Keratinocyte (primary cell): ENCODE data around the gene PKNOX2.

Experiments used
- EZH2 ChIP-seq: IDR thresholded peaks from one replicate; pipeline ENCODE4 v1.6.1; 2012; ENCODE audit warnings: inconsistent platforms, mild to moderate bottlenecking, low read length, moderate library complexity
- TF ChIP-seq, protein P1 (sequence below), 3 experiments: IDR thresholded peaks in 1 of 3; conservative IDR thresholded peaks in 1 of 3; optimal IDR thresholded peaks in 1 of 3; 2 replicates in 2 of 3; 3 replicates in 1 of 3; pipeline versions ENCODE3 to v1.5.1; 2011; ENCODE audit warnings: low read length in 3 of 3, mild to moderate bottlenecking in 3 of 3, moderate library complexity in 2 of 3, control low read depth in 1 of 3, inconsistent platforms in 1 of 3; ENCODE audit not compliant: insufficient read depth in 2 of 3; ENCODE audit errors: extremely low read depth in 1 of 3

DNA sequence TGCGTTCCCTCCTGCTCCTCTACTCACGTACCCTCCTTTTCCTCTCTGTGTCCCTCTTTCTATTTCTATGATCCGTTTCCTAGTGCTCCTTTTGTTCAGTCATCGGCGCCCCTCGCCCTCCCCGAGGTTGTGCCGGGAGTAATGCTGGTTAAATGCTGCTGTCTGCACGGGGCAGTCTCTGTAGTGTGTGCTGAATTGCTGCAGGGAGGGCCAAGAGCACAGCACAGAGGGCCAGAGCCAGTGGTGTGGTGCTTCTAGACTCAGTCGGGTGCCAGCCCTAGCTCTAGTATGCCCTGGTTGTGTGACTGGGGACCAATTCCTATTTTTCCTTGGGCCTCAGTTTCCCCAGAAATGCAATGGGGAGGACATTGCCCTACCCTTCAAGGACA is 98.3 kb downstream of the PKNOX2 start:
- TF ChIP-seq, protein P1, sequence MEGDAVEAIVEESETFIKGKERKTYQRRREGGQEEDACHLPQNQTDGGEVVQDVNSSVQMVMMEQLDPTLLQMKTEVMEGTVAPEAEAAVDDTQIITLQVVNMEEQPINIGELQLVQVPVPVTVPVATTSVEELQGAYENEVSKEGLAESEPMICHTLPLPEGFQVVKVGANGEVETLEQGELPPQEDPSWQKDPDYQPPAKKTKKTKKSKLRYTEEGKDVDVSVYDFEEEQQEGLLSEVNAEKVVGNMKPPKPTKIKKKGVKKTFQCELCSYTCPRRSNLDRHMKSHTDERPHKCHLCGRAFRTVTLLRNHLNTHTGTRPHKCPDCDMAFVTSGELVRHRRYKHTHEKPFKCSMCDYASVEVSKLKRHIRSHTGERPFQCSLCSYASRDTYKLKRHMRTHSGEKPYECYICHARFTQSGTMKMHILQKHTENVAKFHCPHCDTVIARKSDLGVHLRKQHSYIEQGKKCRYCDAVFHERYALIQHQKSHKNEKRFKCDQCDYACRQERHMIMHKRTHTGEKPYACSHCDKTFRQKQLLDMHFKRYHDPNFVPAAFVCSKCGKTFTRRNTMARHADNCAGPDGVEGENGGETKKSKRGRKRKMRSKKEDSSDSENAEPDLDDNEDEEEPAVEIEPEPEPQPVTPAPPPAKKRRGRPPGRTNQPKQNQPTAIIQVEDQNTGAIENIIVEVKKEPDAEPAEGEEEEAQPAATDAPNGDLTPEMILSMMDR (optimal IDR thresholded peaks at IDR 0.05 in 1 of 3, IDR thresholded peaks at IDR 0.05 in 1 of 3, conservative IDR thresholded peaks at IDR 0.05 in 1 of 3; ENCODE audit: extremely low read depth in 1 of 3, insufficient read depth in 2 of 3, low read length in 3 of 3): no peak
- TF ChIP-seq EZH2: no peak
